ENCODE measurements around the gene SHISAL1.

DNA sequence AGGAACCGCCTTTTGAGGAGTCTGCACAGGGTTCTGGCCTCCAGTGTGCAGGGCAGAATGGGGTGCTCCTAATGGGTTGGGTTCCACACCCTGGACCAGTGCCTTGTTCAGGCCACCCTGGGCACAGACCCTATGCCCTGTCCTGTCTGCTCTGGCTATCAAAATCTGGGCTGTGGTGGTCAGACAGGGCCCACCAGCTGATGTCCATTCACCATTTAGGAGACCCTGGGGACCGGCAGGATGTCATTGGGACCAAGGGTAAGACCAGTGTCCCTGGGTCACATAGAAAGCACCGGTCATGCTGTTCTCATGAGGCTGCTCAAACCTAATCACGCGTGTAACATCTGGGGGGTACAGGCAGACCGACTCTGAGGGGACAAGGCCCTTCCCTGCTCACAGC lies 94.7 kb downstream of the SHISAL1 start:
- TF ChIP-seq, protein P1, sequence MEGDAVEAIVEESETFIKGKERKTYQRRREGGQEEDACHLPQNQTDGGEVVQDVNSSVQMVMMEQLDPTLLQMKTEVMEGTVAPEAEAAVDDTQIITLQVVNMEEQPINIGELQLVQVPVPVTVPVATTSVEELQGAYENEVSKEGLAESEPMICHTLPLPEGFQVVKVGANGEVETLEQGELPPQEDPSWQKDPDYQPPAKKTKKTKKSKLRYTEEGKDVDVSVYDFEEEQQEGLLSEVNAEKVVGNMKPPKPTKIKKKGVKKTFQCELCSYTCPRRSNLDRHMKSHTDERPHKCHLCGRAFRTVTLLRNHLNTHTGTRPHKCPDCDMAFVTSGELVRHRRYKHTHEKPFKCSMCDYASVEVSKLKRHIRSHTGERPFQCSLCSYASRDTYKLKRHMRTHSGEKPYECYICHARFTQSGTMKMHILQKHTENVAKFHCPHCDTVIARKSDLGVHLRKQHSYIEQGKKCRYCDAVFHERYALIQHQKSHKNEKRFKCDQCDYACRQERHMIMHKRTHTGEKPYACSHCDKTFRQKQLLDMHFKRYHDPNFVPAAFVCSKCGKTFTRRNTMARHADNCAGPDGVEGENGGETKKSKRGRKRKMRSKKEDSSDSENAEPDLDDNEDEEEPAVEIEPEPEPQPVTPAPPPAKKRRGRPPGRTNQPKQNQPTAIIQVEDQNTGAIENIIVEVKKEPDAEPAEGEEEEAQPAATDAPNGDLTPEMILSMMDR (IDR thresholded peaks at IDR 0.05) = no peak
- TF ChIP-seq POLR2A (IDR thresholded peaks at IDR 0.05) (no peak), POLR2AphosphoS5 (IDR thresholded peaks at IDR 0.05) (no peak)
